CD4-positive, alpha-beta T cell treated with Interleukin-17A for 1 hour (primary cell): ENCODE results near the gene PATL1.
A peak's percentile ranks its signal among the peaks of the same experiment; 100 is the strongest.
"Not testable (repeated sequence)": the region's sequence is repeated elsewhere in the genome, so short reads cannot be mapped to it uniquely, and the experiment has no call there.

ENCODE experiments used
- DNase-seq: peaks from one replicate; pipeline ENCODE4 v3.0.0-alpha.2; 2020

The PATL1 gene

GRCh38 chr11:59673291-59673690 is 4.5 kb upstream of the PATL1 start:
- DNase-seq, result no peak

GRCh38 chr11:59671471-59671870 is 2.6 kb upstream of the PATL1 start:
- no peak for DNase-seq

GRCh38 chr11:59669611-59670009 is 773 bp upstream of the PATL1 start:
- no peak for DNase-seq

- peak; percentile 84 for DNase-seq
Observed at GRCh38 chr11:59668188-59668949, 468 bp downstream of the PATL1 start.

GRCh38 chr11:59667812-59668187 is 1.0 kb downstream of the PATL1 start:
- no peak for DNase-seq

- no peak for DNase-seq
Observed at GRCh38 chr11:59666969-59667368, 1.9 kb downstream of the PATL1 start.

GRCh38 chr11:59660621-59661020 is 8.2 kb downstream of the PATL1 start:
- DNase-seq, result no peak

- no peak for DNase-seq
Observed at GRCh38 chr11:59659981-59660380, 8.9 kb downstream of the PATL1 start.

GRCh38 chr11:59658036-59658435 is 10.8 kb downstream of the PATL1 start:
- no peak for DNase-seq

- no peak for DNase-seq
Observed at GRCh38 chr11:59654893-59655292, 13.9 kb downstream of the PATL1 start.

GRCh38 chr11:59647245-59647980 is 21.4 kb downstream of the PATL1 start:
- DNase-seq, result no peak

- no peak for DNase-seq
Observed at GRCh38 chr11:59644528-59644927, 24.3 kb downstream of the PATL1 start.

GRCh38 chr11:59643390-59643789 is 25.4 kb downstream of the PATL1 start:
- DNase-seq, result no peak

GRCh38 chr11:59641156-59641555 is 27.7 kb downstream of the PATL1 start:
- no peak for DNase-seq

- no peak for DNase-seq
Observed at GRCh38 chr11:59630493-59630892, 38.3 kb downstream of the PATL1 start.

- DNase-seq, result no peak
Observed at GRCh38 chr11:59629996-59630395, 38.8 kb downstream of the PATL1 start.

- not testable (repeated sequence) for DNase-seq
Observed at GRCh38 chr11:59626969-59627368, 41.9 kb downstream of the PATL1 start.

- DNase-seq, result no peak
Observed at GRCh38 chr11:59625703-59626102, 43.1 kb downstream of the PATL1 start.

- no peak for DNase-seq
Observed at GRCh38 chr11:59617876-59618275, 51.0 kb downstream of the PATL1 start.

- DNase-seq, result no peak
Observed at GRCh38 chr11:59616396-59616982, 52.3 kb downstream of the PATL1 start.

- DNase-seq, result peak; percentile 100
Observed at GRCh38 chr11:59615637-59616395, 53.0 kb downstream of the PATL1 start, which contains the start of gene OSBP. Gene OSBP, minus strand, starts transcription at chr11:59615774. Its CDS starts 110 bp downstream, at chr11:59615664.

- DNase-seq, result peak; percentile 80
Observed at GRCh38 chr11:59615120-59615636, 53.7 kb downstream of the PATL1 start.
